Tibial nerve (tissue), 4 donors: ENCODE measurements around the gene NCOR1. TPM values are rescaled to one million over a fixed set of nuclear protein-coding genes. Genes with fewer than 3 reads are reported as not detected.

ENCODE experiments used
- DNase-seq, 2 donors: peaks; one replicate each; pipeline ENCODE4 v3.0.0-alpha.2; 2019; ENCODE audit warnings: low spot score in 2 of 2
- H3K27ac ChIP-seq, 4 donors: fragments of 200-600 bp; sonication (generic) in 3 of 4; one replicate each; pipeline ENCODE4 v1.5.1; 2017 to 2019; ENCODE audit warnings: mild to moderate bottlenecking in 1 of 4
- H3K27me3 ChIP-seq, 2 donors: fragments of 200-600 bp; sonication (generic) in 1 of 2; one replicate each; pipeline versions ENCODE4 v1.5.1 to v1.6.0; 2017 to 2019
- H3K36me3 ChIP-seq, 3 donors: fragments of 200-600 bp; sonication (generic); one replicate each; pipeline ENCODE4 v1.5.1; 2018 to 2019
- H3K4me1 ChIP-seq, 4 donors: fragments of 200-600 bp; sonication (generic) in 3 of 4; one replicate each; pipeline ENCODE4 v1.5.1; 2017 to 2019
- H3K4me3 ChIP-seq, 4 donors: fragments of 200-600 bp; sonication (generic) in 3 of 4; one replicate each; pipeline ENCODE4 v1.5.1; 2017 to 2019; ENCODE audit warnings: mild to moderate bottlenecking in 1 of 4, moderate library complexity in 1 of 4
- H3K9me3 ChIP-seq, 4 donors: fragments of 200-600 bp; sonication (generic) in 3 of 4; one replicate each; pipeline ENCODE4 v1.5.1; 2017 to 2019
- CTCF ChIP-seq, 5 experiments: fragments of 200-600 bp in 3 of 5; fragments of 450-650 bp in 2 of 5; sonication (generic) in 3 of 5; IDR thresholded peaks; one replicate each; pipeline ENCODE4 v1.5.1; 2016 to 2019; ENCODE audit warnings: antibody characterized with exemption in 5 of 5, mild to moderate bottlenecking in 3 of 5, moderate library complexity in 2 of 5
- EP300 ChIP-seq, 2 donors: sonication (generic); formaldehyde crosslinking; IDR thresholded peaks; one replicate each; pipeline ENCODE4 v1.6.1; 2017; ENCODE audit warnings: antibody characterized with exemption in 2 of 2, mild to moderate bottlenecking in 1 of 2
- POLR2A ChIP-seq, 2 donors: fragments of 450-650 bp; IDR thresholded peaks; one replicate each; pipeline ENCODE4 v1.6.1; 2017; ENCODE audit warnings: antibody characterized with exemption in 2 of 2, mild to moderate bottlenecking in 2 of 2, moderate library complexity in 2 of 2
- WGBS, 2 donors: methylation state at CpG; one replicate each; pipeline ENCODE4 v1.1.5; 2018; 5-methylcytosine and 5-hydroxymethylcytosine counted together
- total RNA-seq, 4 donors: library from RNA; depleted of rRNA; stranded (reverse); fragments of >200 nt; gene quantifications; one replicate each; pipeline ENCODE4 v1.1.0, GENCODE V29; 2016

Gene NCOR1
- total RNA-seq, 4 donors from 2014 or later: 115 to 248 (median 169) TPM

- Histone ChIP-seq H3K36me3 (peaks cover 0 to 54% (median 18%) of the 10 kb centered on the region in 3 donors), H3K4me3 (peak overlapping the region in 1 of 4 donors; percentile 73), H3K4me1 (peaks cover 0 to 27% (median 10%) of the 10 kb centered on the region in 4 donors), H3K27ac (no peak overlapping the region), H3K27me3 (no peaks in the 10 kb centered on the region), H3K9me3 (peaks cover 0 to 2% (median 0%) of the 10 kb centered on the region in 4 donors)
- no peak for DNase-seq
- TF ChIP-seq EP300 (IDR thresholded peaks at IDR 0.05) (no peak), POLR2A (IDR thresholded peaks at IDR 0.05) (no peak), CTCF (IDR thresholded peaks at IDR 0.05) (no peak)
These were observed 214.0 kb downstream of the NCOR1 start for GRCh38 chr17:16001226-16001897.

- Histone ChIP-seq H3K27me3 (no peaks in the 10 kb centered on the region), H3K4me1 (peaks cover 0 to 27% (median 10%) of the 10 kb centered on the region in 4 donors), H3K9me3 (peaks cover 0 to 2% (median 0%) of the 10 kb centered on the region in 4 donors), H3K36me3 (peaks cover 0 to 42% (median 12%) of the 10 kb centered on the region in 3 donors), H3K4me3 (peak overlapping the region; percentile 64 to 89 (median 72)), H3K27ac (peak overlapping the region; percentile 93 to 97 (median 93))
- no peak for TF ChIP-seq POLR2A (IDR thresholded peaks at IDR 0.05)
- TF ChIP-seq EP300 (IDR thresholded peaks at IDR 0.05): no peak
- TF ChIP-seq CTCF (IDR thresholded peaks at IDR 0.05): no peak
- 1 to 2% methylated on average over 40 to 55 of the region's 64 CpGs for WGBS, 2 donors
- no peak for DNase-seq
These were observed 215.1 kb downstream of the NCOR1 start for GRCh38 chr17:15999974-16000827.

- peak within 1 kb of the TSS; percentile 64 to 89 (median 72) for H3K4me3 ChIP-seq
- H3K36me3 ChIP-seq: peaks cover 0 to 34% (median 5%) of the 10 kb centered on the region in 3 donors
- peaks cover 0 to 2% (median 0%) of the 10 kb centered on the region in 4 donors for H3K9me3 ChIP-seq
- peak in 2 of 5 experiments; percentile 49 to 57 for TF ChIP-seq CTCF (IDR thresholded peaks at IDR 0.05)
- peak; percentile 49 to 98 for TF ChIP-seq EP300 (IDR thresholded peaks at IDR 0.05)
- TF ChIP-seq POLR2A (IDR thresholded peaks at IDR 0.05): peak; percentile 74 to 98
- H3K27ac ChIP-seq: peak within 1 kb of the TSS; percentile 93 to 97 (median 93)
- peaks cover 0 to 27% (median 10%) of the 10 kb centered on the region in 4 donors for H3K4me1 ChIP-seq
- no peaks in the 10 kb centered on the region for H3K27me3 ChIP-seq
- peak; percentile 86 to 87 for DNase-seq
- 1% methylated on average over 49 to 62 of the region's 91 CpGs for WGBS, 2 donors
These were observed 216.0 kb downstream of the NCOR1 start, which contains the start of the genes TTC19 and ZSWIM7 for GRCh38 chr17:15999141-15999973. TSS of gene TTC19 (plus strand) at chr17:15999824. CDS start at chr17:15999849, 25 bp downstream. TSS of gene ZSWIM7 (minus strand) at chr17:15999704. CDS start at chr17:15999594, 110 bp downstream.

- Histone ChIP-seq H3K27ac (peak overlapping the region in 2 of 4 donors; percentile 93 to 97), H3K4me3 (no peak overlapping the region), H3K4me1 (peaks cover 0 to 27% (median 10%) of the 10 kb centered on the region in 4 donors), H3K27me3 (no peaks in the 10 kb centered on the region), H3K36me3 (peaks cover 0 to 27% (median 0%) of the 10 kb centered on the region in 3 donors), H3K9me3 (peaks cover 0 to 2% (median 0%) of the 10 kb centered on the region in 4 donors)
- WGBS, 2 donors: 73 to 76% methylated on average over 4 of the region's 4 CpGs
- no peak for TF ChIP-seq CTCF (IDR thresholded peaks at IDR 0.05)
- TF ChIP-seq POLR2A (IDR thresholded peaks at IDR 0.05): no peak
- no peak for TF ChIP-seq EP300 (IDR thresholded peaks at IDR 0.05)
- no peak for DNase-seq
These were observed 217.2 kb downstream of the NCOR1 start for GRCh38 chr17:15998031-15998562.
